ENCODE measurements around the gene TXNRD1. TPM values are rescaled to one million over a fixed set of nuclear protein-coding genes. Genes with fewer than 3 reads are reported as not detected.

TXNRD1 gene
- total and polyA plus RNA-seq, 12 donors = 53.9 to 487 (median 290) TPM

- H3K36me3 ChIP-seq (replicated peaks in 1 of 2) = peaks cover 0 to 5% of the 10 kb centered on the region in 2 donors
- no peak for TF ChIP-seq POLR2A (IDR thresholded peaks at IDR 0.05)
- TF ChIP-seq, protein P1, sequence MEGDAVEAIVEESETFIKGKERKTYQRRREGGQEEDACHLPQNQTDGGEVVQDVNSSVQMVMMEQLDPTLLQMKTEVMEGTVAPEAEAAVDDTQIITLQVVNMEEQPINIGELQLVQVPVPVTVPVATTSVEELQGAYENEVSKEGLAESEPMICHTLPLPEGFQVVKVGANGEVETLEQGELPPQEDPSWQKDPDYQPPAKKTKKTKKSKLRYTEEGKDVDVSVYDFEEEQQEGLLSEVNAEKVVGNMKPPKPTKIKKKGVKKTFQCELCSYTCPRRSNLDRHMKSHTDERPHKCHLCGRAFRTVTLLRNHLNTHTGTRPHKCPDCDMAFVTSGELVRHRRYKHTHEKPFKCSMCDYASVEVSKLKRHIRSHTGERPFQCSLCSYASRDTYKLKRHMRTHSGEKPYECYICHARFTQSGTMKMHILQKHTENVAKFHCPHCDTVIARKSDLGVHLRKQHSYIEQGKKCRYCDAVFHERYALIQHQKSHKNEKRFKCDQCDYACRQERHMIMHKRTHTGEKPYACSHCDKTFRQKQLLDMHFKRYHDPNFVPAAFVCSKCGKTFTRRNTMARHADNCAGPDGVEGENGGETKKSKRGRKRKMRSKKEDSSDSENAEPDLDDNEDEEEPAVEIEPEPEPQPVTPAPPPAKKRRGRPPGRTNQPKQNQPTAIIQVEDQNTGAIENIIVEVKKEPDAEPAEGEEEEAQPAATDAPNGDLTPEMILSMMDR (IDR thresholded peaks at IDR 0.05) = no peak
- no peak for DNase-seq
- H3K27me3 ChIP-seq = no peaks in the 10 kb centered on the region
- peaks cover 35 to 75% of the 10 kb centered on the region in 2 donors for H3K4me1 ChIP-seq (replicated peaks in 1 of 2)
- 56 to 66% (median 62%) methylated on average over 2 of the region's 2 CpGs for WGBS, 4 donors
- H3K9me3 ChIP-seq (replicated peaks in 1 of 3) = no peaks in the 10 kb centered on the region
- intact Hi-C loops (cut with DNase I) = no loop called here
- no peak overlapping the region for H3K27ac ChIP-seq
- no peak overlapping the region for H3K4me3 ChIP-seq
Observed at GRCh38 chr12:104305349-104305748, 89.8 kb downstream of the TXNRD1 start.

DNA sequence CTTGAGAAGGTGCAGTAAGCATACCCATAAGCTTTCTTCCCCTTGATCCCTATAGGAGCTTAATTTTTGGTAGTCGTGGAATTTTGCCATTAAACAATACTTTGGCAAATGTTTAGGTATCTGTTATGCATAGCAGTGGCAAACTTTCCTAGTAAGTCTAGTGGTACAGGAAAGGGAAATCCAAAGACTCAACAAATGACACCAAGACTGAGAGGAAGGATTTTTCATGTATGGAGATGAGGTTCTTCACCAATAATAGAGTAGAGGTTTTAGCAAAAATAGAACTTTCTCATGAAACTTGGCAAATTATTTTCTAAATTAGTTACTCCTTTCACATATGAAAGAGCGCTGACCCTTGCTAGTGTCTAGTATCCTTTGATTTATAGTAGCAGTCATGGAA lies 90.8 kb downstream of the TXNRD1 start:
- Histone ChIP-seq H3K4me3 (no peak overlapping the region), H3K27me3 (no peaks in the 10 kb centered on the region), H3K9me3 (replicated peaks in 1 of 3) (no peaks in the 10 kb centered on the region), H3K27ac (peak overlapping the region in 1 of 5 donors; percentile 3), H3K36me3 (replicated peaks in 1 of 2) (peaks cover 0 to 9% of the 10 kb centered on the region in 2 donors), H3K4me1 (replicated peaks in 1 of 2) (peaks cover 35 to 76% of the 10 kb centered on the region in 2 donors)
- intact Hi-C loops (cut with DNase I) = no loop called here
- TF ChIP-seq, protein P1 (IDR thresholded peaks at IDR 0.05) = no peak
- TF ChIP-seq POLR2A (IDR thresholded peaks at IDR 0.05) = no peak
- 65 to 97% (median 93%) methylated on average over 2 of the region's 2 CpGs for whole genome bisulfite sequencing, 4 donors
- DNase-seq = no peak

GRCh38 chr12:104306943-104307654 lies 91.5 kb downstream of the TXNRD1 start:
- Histone ChIP-seq H3K36me3 (replicated peaks in 1 of 2) (peaks cover 0 to 16% of the 10 kb centered on the region in 2 donors), H3K4me3 (no peak overlapping the region), H3K27ac (peak overlapping the region in 2 of 5 donors; percentile 8 to 17), H3K27me3 (no peaks in the 10 kb centered on the region), H3K4me1 (replicated peaks in 1 of 2) (peaks cover 35 to 73% of the 10 kb centered on the region in 2 donors), H3K9me3 (replicated peaks in 1 of 3) (no peaks in the 10 kb centered on the region)
- intact Hi-C loops (cut with DNase I) = no loop called here
- no peak for DNase-seq
- WGBS, 4 donors = 63 to 76% (median 69%) methylated on average over 6 of the region's 6 CpGs
- TF ChIP-seq, protein P1 (IDR thresholded peaks at IDR 0.05) = no peak
- no peak for TF ChIP-seq POLR2A (IDR thresholded peaks at IDR 0.05)

- H3K36me3 ChIP-seq (replicated peaks in 1 of 2) = peaks cover 0 to 22% of the 10 kb centered on the region in 2 donors
- no peaks in the 10 kb centered on the region for H3K27me3 ChIP-seq
- intact Hi-C loops (cut with DNase I) = no loop called here
- no peaks in the 10 kb centered on the region for H3K9me3 ChIP-seq (replicated peaks in 1 of 3)
- DNase-seq = no peak
- H3K4me3 ChIP-seq = no peak overlapping the region
- H3K27ac ChIP-seq = peak overlapping the region in 2 of 5 donors; percentile 8 to 17
- H3K4me1 ChIP-seq (replicated peaks in 1 of 2) = peaks cover 33 to 67% of the 10 kb centered on the region in 2 donors
- TF ChIP-seq, protein P1 (IDR thresholded peaks at IDR 0.05) = no peak
- TF ChIP-seq POLR2A (IDR thresholded peaks at IDR 0.05) = no peak
Observed at GRCh38 chr12:104307655-104308000, 92.0 kb downstream of the TXNRD1 start.
